SK-N-SH (cell line): ENCODE measurements around the gene PTPRJ. TPM values are rescaled to one million over a fixed set of nuclear protein-coding genes. Genes with fewer than 3 reads are reported as not detected.

ENCODE experiments used
- CTCF ChIA-PET: fragments of 300-600, 350-600 bp; formaldehyde crosslinking; extraction: SDS; loops from one replicate; lab custom pipeline; 2021; lab: Yijun Ruan, JAX
- POLR2A ChIA-PET: fragments of 350-600 bp; sonication (Branson Sonifier 250); formaldehyde crosslinking; extraction: SDS; loops from one replicate; lab custom pipeline; 2020; ENCODE audit warnings: antibody characterized with exemption, inconsistent platforms; lab: Yijun Ruan, JAX
- DNase-seq: peaks from one replicate; pipeline ENCODE4 v3.0.0; 2012
- H2AFZ ChIP-seq: fragments of 200-600 bp; sonication (generic); 2 replicates; pipeline ENCODE4 v1.8.1; 2016; ENCODE audit warnings: antibody characterized with exemption, mild to moderate bottlenecking, low read depth
- H3F3A ChIP-seq: fragments of 200-600 bp; sonication (generic); replicated peaks from 2 replicates; pipeline ENCODE3; 2016; ENCODE audit warnings: antibody characterized with exemption, mild to moderate bottlenecking; ENCODE audit not compliant: insufficient read depth
- H3K27ac ChIP-seq, 2 experiments: fragments of 200-500 bp in 1 of 2; fragments of 200-600 bp in 1 of 2; sonication (Bioruptor generic) in 1 of 2; sonication (generic), shearing (Covaris generic) in 1 of 2; 2 replicates each; pipeline versions ENCODE4 v1.5.1 to v1.6.1; 2014 to 2016; ENCODE audit warnings: low read depth in 2 of 2, inconsistent platforms in 1 of 2, low read length in 1 of 2, mild to moderate bottlenecking in 1 of 2, mixed read lengths in 1 of 2
- H3K27me3 ChIP-seq: fragments of 200-600 bp; sonication (generic), shearing (Covaris generic); 2 replicates; pipeline ENCODE4 v1.6.1; 2016; ENCODE audit warnings: mixed run types; ENCODE audit not compliant: insufficient read depth
- H3K36me3 ChIP-seq, 2 experiments: fragments of 200-500 bp in 1 of 2; fragments of 200-600 bp in 1 of 2; sonication (Bioruptor generic) in 1 of 2; sonication (generic) in 1 of 2; replicated peaks in 1 of 2; 2 replicates each; pipeline versions ENCODE3 to v1.5.1; 2014 to 2016; ENCODE audit warnings: low read length in 1 of 2, mild to moderate bottlenecking in 1 of 2; ENCODE audit not compliant: insufficient read depth in 2 of 2, control insufficient read depth in 1 of 2
- H3K4me1 ChIP-seq, 2 experiments: fragments of 200-500 bp in 1 of 2; fragments of 200-600 bp in 1 of 2; sonication (Bioruptor generic) in 1 of 2; sonication (generic), shearing (Covaris generic) in 1 of 2; 2 replicates each; pipeline versions ENCODE4 v1.5.1 to v1.6.1; 2014 to 2016; ENCODE audit warnings: low read depth in 1 of 2, low read length in 1 of 2, mixed run types in 1 of 2; ENCODE audit not compliant: insufficient read depth in 2 of 2, control insufficient read depth in 1 of 2
- H3K4me2 ChIP-seq: fragments of 200-600 bp; sonication (generic), shearing (Covaris generic); 2 replicates; pipeline ENCODE4 v1.6.1; 2017; ENCODE audit warnings: mixed run types
- H3K4me3 ChIP-seq, 2 experiments: fragments of 200-500 bp in 1 of 2; fragments of 200-600 bp in 1 of 2; sonication (Bioruptor generic) in 1 of 2; sonication (generic), shearing (Covaris generic) in 1 of 2; 2 replicates each; pipeline versions ENCODE4 v1.5.1 to v1.8.1; 2014 to 2016; ENCODE audit warnings: low read depth in 2 of 2, inconsistent platforms in 1 of 2, low read length in 1 of 2, mild to moderate bottlenecking in 1 of 2, mixed read lengths in 1 of 2, moderate library complexity in 1 of 2
- H3K79me2 ChIP-seq: fragments of 200-600 bp; sonication (generic); 2 replicates; pipeline ENCODE4 v1.8.1; 2017; ENCODE audit warnings: mild to moderate bottlenecking; ENCODE audit not compliant: insufficient read depth
- H3K9ac ChIP-seq: fragments of 200-600 bp; sonication (generic); 2 replicates; pipeline ENCODE4 v1.6.1; 2017; ENCODE audit warnings: mixed run types
- H3K9me2 ChIP-seq: fragments of 200-600 bp; sonication (generic); 2 replicates; pipeline ENCODE4 v1.6.1; 2017; ENCODE audit warnings: mixed run types
- H3K9me3 ChIP-seq: fragments of 200-600 bp; sonication (generic); 2 replicates; pipeline ENCODE4 v1.6.1; 2017; ENCODE audit warnings: mixed run types, mild to moderate bottlenecking, moderate library complexity
- H4K20me1 ChIP-seq: fragments of 200-600 bp; sonication (generic); 2 replicates; pipeline ENCODE4 v1.6.1; 2017; ENCODE audit warnings: mild to moderate bottlenecking, mixed run types; ENCODE audit not compliant: insufficient read depth
- CHD2 ChIP-seq: fragments of 150-350 bp; IDR thresholded peaks from 2 replicates; pipeline ENCODE4 v1.6.1; 2018; ENCODE audit warnings: low read length; ENCODE audit not compliant: partially characterized antibody
- CTCF ChIP-seq: fragments of 200-600 bp; sonication (generic); IDR thresholded peaks from 2 replicates; pipeline ENCODE4 v1.6.1; 2017; ENCODE audit warnings: antibody characterized with exemption, mild to moderate bottlenecking, moderate library complexity
- EP300 ChIP-seq, 2 experiments: IDR thresholded peaks; 2 replicates each; pipeline versions ENCODE4 v1.4.0 to v1.6.1; 2012; ENCODE audit warnings: borderline replicate concordance in 1 of 2, low read depth in 1 of 2, low read length in 1 of 2
- EZH2phosphoT487 ChIP-seq: fragments of 200-600 bp; sonication (generic); IDR thresholded peaks from 2 replicates; pipeline ENCODE4 v1.6.1; 2017; ENCODE audit warnings: low read depth, mixed run types, mild to moderate bottlenecking, antibody characterized with exemption, moderate library complexity, borderline replicate concordance
- FOXM1 ChIP-seq: IDR thresholded peaks from 2 replicates; pipeline ENCODE4 v1.4.0; 2012; ENCODE audit warnings: low read depth, mild to moderate bottlenecking
- MAX ChIP-seq: IDR thresholded peaks from 2 replicates; pipeline ENCODE4 v1.4.0; 2012; ENCODE audit warnings: low read depth
- MXI1 ChIP-seq: IDR thresholded peaks from 2 replicates; pipeline ENCODE4 v1.6.1; 2012; ENCODE audit warnings: mild to moderate bottlenecking, low read depth, low read length, improper control_type of control experiment
- NFIC ChIP-seq: IDR thresholded peaks from 2 replicates; pipeline ENCODE4 v1.4.0; 2012; ENCODE audit warnings: borderline replicate concordance
- PBX3 ChIP-seq: IDR thresholded peaks from 2 replicates; pipeline ENCODE4; 2012
- RAD21 ChIP-seq: IDR thresholded peaks from 2 replicates; pipeline ENCODE4 v1.6.1; 2012; ENCODE audit warnings: mild to moderate bottlenecking, low read length
- REST ChIP-seq: IDR thresholded peaks from 2 replicates; pipeline ENCODE4 v1.6.1; 2012; ENCODE audit warnings: mild to moderate bottlenecking, low read depth, low read length, moderate library complexity
- RFX5 ChIP-seq: IDR thresholded peaks from 2 replicates; pipeline ENCODE4 v1.6.1; 2012; ENCODE audit warnings: mild to moderate bottlenecking, improper control_type of control experiment, low read length
- SIN3A ChIP-seq: IDR thresholded peaks from 2 replicates; pipeline ENCODE4 v1.6.1; 2012; ENCODE audit warnings: low read depth, mild to moderate bottlenecking, low read length, moderate library complexity, borderline replicate concordance
- TCF12 ChIP-seq: IDR thresholded peaks from 2 replicates; pipeline ENCODE4 v1.4.0; 2012
- TEAD4 ChIP-seq: IDR thresholded peaks from 2 replicates; pipeline ENCODE4 v1.4.0; 2012; ENCODE audit warnings: mild to moderate bottlenecking, borderline replicate concordance; ENCODE audit not compliant: insufficient read depth
- YY1 ChIP-seq: IDR thresholded peaks from 2 replicates; pipeline ENCODE4 v1.4.0; 2012; ENCODE audit warnings: low read depth, mild to moderate bottlenecking
- ZBTB33 ChIP-seq: IDR thresholded peaks from 2 replicates; pipeline ENCODE4 v1.4.0; 2012; ENCODE audit warnings: low read depth, borderline replicate concordance
- WGBS: methylation state at CpG from one replicate; pipeline ENCODE4 v1.1.6; 2017; ENCODE audit warnings: low lambda C conversion rate; 5-methylcytosine and 5-hydroxymethylcytosine counted together
- polyA plus RNA-seq, 3 experiments: library from polyadenylated mRNA; depleted of rRNA; stranded (reverse); fragments of >200 nt; gene quantifications; 2 replicates each; pipeline ENCODE4 v1.2.3, GENCODE V29; 2012

The PTPRJ gene
- polyA plus RNA-seq, 1 of the 3 experiments (the other 2 are of a cell fraction): 4.5 TPM

GRCh38 chr11:47989779-47990178 is 9.4 kb downstream of the PTPRJ start:
- POLR2A ChIA-PET: no interaction called here
- H3K4me3 ChIP-seq: no peak overlapping the region
- no peak overlapping the region for H3K4me2 ChIP-seq
- 84% methylated on average over 2 of the region's 2 CpGs for WGBS
- no peaks in the 10 kb centered on the region for H3K36me3 ChIP-seq
- no peaks in the 10 kb centered on the region for H3K9me3 ChIP-seq
- CTCF ChIA-PET: no interaction called here
- H4K20me1 ChIP-seq: peaks cover 9% of the 10 kb centered on the region
- H3K27ac ChIP-seq: no peak overlapping the region
- DNase-seq: no peak
- no peak overlapping the region for H3K9ac ChIP-seq
- H3K9me2 ChIP-seq: no peaks in the 10 kb centered on the region
- peaks cover 31% of the 10 kb centered on the region for H3F3A ChIP-seq
- peaks cover 99% of the 10 kb centered on the region for H3K79me2 ChIP-seq
- peaks cover 5 to 24% of the 10 kb centered on the region in 2 experiments; a peak in 3 of 4 replicates for H3K4me1 ChIP-seq
- no peak for TF ChIP-seq EP300 (IDR thresholded peaks at IDR 0.05; ENCODE audit: borderline replicate concordance in 1 of 2, low read depth in 1 of 2, low read length in 1 of 2)
- no peak for TF ChIP-seq ZBTB33
- no peak for TF ChIP-seq FOXM1
- TF ChIP-seq NFIC: no peak
- TF ChIP-seq MXI1: no peak
- no peak for TF ChIP-seq SIN3A
- no peak for TF ChIP-seq TCF12
- TF ChIP-seq EZH2phosphoT487: no peak
- TF ChIP-seq RFX5: no peak
- no peak for TF ChIP-seq CTCF
- TF ChIP-seq YY1: no peak
- H2AFZ ChIP-seq: no peak overlapping the region
- no peaks in the 10 kb centered on the region for H3K27me3 ChIP-seq

GRCh38 chr11:47991266-47991830 is 11.0 kb downstream of the PTPRJ start:
- H2AFZ ChIP-seq: no peak overlapping the region
- TF ChIP-seq CHD2 (no peak), NFIC (no peak), MAX (no peak), RAD21 (no peak), REST (no peak), EP300 (IDR thresholded peaks at IDR 0.05; ENCODE audit: borderline replicate concordance in 1 of 2, low read depth in 1 of 2, low read length in 1 of 2) (no peak), TEAD4 (no peak), PBX3 (no peak)

More at GRCh38 chr11:47991266-47991830, 11.0 kb downstream of the PTPRJ start:
- no peaks in the 10 kb centered on the region for H3K9me2 ChIP-seq
- peaks cover 9% of the 10 kb centered on the region for H4K20me1 ChIP-seq
- H3K9me3 ChIP-seq: no peaks in the 10 kb centered on the region
- H3K4me2 ChIP-seq: peak overlapping the region; percentile 38; the same call in 1 of the 2 replicates
- H3F3A ChIP-seq: peaks cover 39% of the 10 kb centered on the region
- 42% methylated on average over 9 of the region's 9 CpGs for WGBS
- peaks cover 99% of the 10 kb centered on the region for H3K79me2 ChIP-seq
- H3K27ac ChIP-seq: peak overlapping the region in 1 of 2 experiments; percentile 62; a peak in 2 of 4 replicates
- H3K9ac ChIP-seq: no peak overlapping the region; the same call in 1 of the 2 replicates
- H3K4me3 ChIP-seq: 0 out of 4 replicates have a peak overlapping the region, but pooled peaks of 1 of the 2 experiments have one; percentile 12
- DNase-seq: no peak
- H3K27me3 ChIP-seq: no peaks in the 10 kb centered on the region
- H3K36me3 ChIP-seq: no peaks in the 10 kb centered on the region
- ChIA-PET POLR2A (no interaction called here), CTCF (no interaction called here)
- H3K4me1 ChIP-seq: peaks cover 5 to 22% of the 10 kb centered on the region in 2 experiments; a peak in 3 of 4 replicates
